NCI-H82 (cell line): ENCODE data around the gene EVI2B.
"Not testable (repeated sequence)": the region's sequence is repeated elsewhere in the genome, so short reads cannot be mapped to it uniquely, and the experiment has no call there.

Source experiments
- DNase-seq: peaks from one replicate; lab custom pipeline; 2025; lab: John Stamatoyannopoulos, UW

The EVI2B gene

DNA sequence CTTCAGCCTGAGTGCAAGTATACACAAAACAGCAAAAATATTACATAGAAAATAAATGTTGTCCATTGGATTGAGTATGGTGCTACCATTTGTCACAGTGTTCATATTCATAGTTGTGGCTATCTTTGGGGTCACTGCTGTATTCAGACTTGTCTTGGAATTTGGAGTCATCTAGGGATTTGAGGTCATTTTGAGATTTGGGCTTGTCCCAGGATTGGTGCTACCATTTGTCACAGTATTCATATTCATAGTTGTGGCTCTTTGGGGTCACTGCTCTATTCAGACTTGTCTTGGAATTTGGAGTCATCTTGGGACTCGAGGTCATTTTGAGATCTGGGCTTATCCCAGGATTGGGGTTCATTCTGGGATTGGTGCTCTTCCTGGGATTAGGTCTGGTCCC lies 41.6 kb downstream of the EVI2B start:
- no peak for DNase-seq

DNA sequence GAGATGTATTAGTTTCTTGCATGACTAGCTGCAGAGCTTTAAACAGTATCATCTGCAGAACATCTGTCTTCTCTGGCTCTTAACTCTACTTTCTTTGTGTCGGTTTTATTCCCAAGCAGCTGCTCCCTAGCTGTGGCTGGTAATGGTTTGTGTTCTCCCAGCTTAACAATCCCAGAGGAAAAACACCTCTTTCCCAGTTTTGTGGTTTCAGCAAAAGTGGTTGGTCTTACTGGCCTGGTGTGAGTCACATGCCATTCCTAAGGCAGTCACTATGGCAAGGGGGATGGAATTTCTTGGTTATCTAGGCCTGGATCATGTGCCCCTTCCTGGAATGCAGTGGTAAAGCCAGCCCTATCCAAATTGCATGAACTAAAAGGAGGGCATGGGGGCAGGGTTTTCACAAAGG lies 44.3 kb downstream of the EVI2B start:
- no peak for DNase-seq

DNA sequence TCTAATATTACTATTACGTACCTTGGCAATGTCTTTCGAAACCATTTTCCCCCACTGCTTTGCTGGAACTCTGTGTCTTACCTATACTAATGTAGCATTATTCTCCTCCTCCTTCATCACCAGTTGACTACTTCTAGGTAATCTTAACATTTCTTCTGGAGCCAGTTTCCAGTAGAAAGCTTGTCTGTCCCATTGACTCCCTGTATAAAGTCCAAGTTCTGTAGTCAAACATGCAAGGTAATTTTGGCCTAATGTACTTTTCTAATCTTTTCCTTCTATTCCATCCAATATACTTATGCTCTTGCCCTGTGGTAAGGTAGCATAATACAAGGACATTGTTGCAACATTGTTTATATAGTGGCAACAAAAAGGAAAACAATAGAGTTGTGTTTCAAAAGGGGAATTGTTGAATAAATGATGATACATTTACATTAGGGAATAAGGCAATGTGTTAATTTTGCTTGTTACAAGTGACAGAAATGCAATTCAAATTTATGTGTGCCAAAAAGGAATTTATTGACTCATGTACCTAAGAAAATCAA lies 44.7 kb downstream of the EVI2B start:
- DNase-seq: no peak

DNA sequence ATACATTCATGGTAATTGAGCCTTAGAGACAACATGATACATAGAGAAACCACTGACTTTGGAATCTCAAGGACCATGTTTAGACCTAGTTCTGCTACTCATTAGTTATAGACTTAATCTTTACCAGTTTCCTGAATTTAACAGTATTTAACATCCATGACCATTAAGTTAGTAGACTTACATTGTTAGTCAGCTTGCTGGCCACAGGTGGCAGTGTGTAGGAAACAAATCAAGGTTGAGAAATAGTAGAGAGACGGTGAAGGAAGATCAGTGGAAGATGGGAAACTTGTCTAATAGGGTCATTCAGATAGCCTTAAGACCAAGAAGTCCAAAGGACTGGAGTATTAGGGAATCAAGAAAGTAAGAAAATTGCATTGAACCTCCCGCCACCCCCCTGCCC lies 47.8 kb downstream of the EVI2B start:
- no peak for DNase-seq

DNA sequence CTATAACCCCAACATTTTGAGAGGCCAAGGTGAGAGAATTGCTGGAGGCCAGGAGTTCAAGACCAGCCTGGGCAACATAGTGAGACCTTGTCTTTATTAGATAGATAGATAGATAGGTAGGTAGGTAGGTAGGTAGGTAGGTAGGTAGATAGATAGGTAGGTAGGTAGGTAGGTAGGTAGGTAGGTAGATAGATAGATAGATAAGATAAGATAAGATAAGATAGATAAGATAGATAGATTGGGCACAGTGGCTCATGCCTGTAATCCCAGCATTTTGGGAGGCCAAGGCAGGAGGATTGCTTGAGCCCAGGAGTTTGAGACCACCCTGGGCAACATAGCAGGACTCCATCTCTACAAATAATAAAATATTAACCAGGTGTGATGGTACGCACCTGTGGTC lies 50.9 kb downstream of the EVI2B start:
- not testable (repeated sequence) for DNase-seq

DNA sequence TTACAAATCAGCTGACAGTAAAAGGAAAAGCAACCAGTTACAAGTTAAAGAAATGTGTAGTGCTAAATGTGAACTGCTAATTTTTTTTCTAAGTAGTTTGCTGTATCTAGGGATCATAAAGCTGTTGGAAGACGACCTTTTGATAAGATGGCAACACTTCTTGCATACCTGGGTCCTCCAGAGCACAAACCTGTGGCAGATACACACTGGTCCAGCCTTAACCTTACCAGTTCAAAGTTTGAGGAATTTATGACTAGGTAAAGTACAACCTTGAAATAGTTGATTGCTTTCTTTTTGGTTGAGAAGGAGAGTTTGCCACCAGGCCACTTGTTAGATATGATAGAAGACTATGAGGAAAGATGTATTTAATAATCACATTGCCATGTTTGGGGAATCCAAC lies 52.3 kb downstream of the EVI2B start:
- no peak for DNase-seq

DNA sequence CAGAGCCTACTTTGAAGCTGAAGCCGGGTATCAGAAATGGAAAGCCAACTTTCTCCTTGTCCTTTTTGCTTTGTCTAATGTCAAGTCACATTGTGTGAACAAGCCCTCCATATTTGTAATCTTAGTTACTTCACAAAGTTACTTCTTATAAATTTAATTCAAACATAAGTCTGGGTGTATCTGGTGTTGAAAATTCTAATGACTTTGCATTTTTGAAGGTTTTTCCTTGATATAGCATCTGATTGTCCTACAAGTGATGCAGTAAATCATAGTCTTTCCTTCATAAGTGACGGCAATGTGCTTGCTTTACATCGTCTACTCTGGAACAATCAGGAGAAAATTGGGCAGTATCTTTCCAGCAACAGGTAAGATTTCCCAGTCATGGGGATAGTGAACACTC lies 53.7 kb downstream of the EVI2B start:
- no peak for DNase-seq

DNA sequence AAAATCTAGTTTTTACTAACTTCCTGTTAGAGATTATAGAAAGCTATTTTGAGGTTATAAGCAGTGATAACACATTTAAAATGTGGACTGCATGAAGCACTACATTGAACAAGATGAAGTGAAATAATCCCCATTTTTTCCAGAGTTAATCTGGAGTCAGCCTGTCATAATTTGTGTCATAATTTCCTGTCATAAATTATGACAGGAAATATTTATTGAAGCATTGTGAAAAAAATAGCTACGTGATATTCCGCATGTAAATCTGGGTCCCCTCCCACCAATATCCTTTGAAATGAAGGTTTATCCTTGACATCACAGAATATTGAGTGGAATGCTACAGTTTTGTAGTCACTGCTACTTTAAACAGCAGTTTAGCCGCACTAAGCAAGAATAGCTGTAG lies 56.9 kb downstream of the EVI2B start:
- no peak for DNase-seq

DNA sequence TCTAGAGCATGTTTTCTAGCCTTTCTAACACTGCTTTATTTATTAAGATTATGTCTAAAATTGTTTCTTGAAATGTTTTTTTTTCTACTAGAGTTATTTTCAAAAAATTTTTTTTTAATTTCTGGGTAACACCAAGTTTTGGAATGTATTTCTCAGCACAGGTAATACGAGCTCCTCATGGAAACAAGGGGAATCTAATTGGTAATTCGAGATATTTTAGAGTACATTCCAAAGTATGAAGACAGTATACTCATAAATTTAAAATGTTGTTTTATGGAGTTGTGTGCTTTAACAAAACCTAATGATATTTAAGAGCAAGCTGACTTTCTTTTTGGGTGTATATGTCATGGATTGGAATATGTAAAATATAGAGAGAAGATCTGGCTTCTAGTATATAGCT lies 59.2 kb downstream of the EVI2B start:
- DNase-seq: no peak
